Dermis lymphatic vessel endothelial cell (primary cell): Measurements from ENCODE around the gene DHRS4. TPM values are rescaled to one million over a fixed set of nuclear protein-coding genes. Genes with fewer than 3 reads are reported as not detected.

Experiments used
- total RNA-seq: library from RNA; depleted of rRNA; stranded (reverse); fragments of >200 nt; gene quantifications from 2 replicates; pipeline ENCODE4 v1.2.1, GENCODE V29; 2014

The DHRS4 gene
- 48.3 and 59.6 TPM in 2 replicates for total RNA-seq

DNA sequence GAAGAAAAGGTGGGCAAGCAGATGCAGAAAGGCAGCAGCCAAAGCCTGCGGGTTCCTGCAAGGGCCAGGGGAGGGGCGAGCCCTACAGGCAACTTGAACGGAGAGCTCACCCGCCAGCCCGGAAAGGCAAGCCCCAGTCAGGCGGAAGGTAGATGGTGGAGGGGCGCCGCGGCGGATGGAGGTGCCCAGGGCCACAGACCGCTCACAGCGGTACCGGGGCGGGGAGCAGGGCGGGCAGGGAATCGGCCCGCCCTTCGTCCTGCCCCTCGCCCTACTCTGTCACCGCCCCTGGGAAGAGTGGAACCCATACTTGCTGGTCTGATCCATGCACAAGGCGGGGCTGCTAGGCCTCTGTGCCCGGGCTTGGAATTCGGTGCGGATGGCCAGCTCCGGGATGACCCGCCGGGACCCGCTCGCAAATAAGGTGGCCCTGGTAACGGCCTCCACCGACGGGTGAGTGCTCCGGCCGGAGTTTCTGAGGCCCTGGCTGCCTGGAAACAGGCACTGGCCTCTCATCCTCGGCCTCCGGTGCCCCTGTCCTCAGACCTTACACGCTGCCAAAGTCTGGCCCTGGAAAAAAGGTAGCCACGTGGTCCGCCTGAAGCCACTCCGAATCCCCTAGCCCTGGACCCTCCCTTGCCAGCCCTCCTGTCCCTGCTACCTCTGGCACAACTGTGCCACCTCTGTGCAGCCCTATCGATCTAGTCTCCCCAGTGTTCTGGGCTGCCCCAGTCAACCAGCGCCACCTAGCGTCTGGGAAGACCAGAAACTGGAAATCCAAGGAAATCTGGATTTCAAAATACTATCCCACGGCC, at the start of gene DHRS4:
DHRS4 (plus strand) TSS at position 307 of the 815 bp plus-strand sequence; CDS start at position 326, 19 bp downstream.

GRCh38 chr14:23988607-23989363, 35.2 kb downstream of the DHRS4 start, which contains the start of gene DHRS4L2:
Gene DHRS4L2, plus strand, starts transcription at chr14:23988929. Its CDS starts 19 bp downstream, at chr14:23988948.

Other genes with a start within 250 kb of the DHRS4 start
- gene DHRS4L2, start 35.2 kb downstream of the DHRS4 start, total RNA-seq = 12.1 and 14.8 TPM in 2 replicates
- gene CARMIL3, start 98.2 kb downstream of the DHRS4 start, total RNA-seq = under 0.01 TPM in 1 of 2 replicates, not detected in the other
- gene CPNE6, start 117.8 kb downstream of the DHRS4 start, total RNA-seq = not detected in 2 replicates
- 6.7 and 9.0 TPM in 2 replicates for gene PCK2, start 140.5 kb downstream of the DHRS4 start, total RNA-seq
- gene DCAF11, start 161.0 kb downstream of the DHRS4 start, total RNA-seq = 65.9 and 89.1 TPM in 2 replicates
- gene NRL, start 161.2 kb downstream of the DHRS4 start, total RNA-seq = 0.69 and 2.2 TPM in 2 replicates
- gene FITM1, start 176.9 kb downstream of the DHRS4 start, total RNA-seq = 0.34 and 0.76 TPM in 2 replicates
- 142 and 144 TPM in 2 replicates for gene PSME1, start 182.4 kb downstream of the DHRS4 start, total RNA-seq
- gene EMC9, start 187.8 kb downstream of the DHRS4 start, total RNA-seq = 15.4 and 15.8 TPM in 2 replicates
- gene PSME2, start 192.8 kb downstream of the DHRS4 start, total RNA-seq = 109 and 142 TPM in 2 replicates
- gene RNF31, start 193.7 kb downstream of the DHRS4 start, total RNA-seq = 22.1 and 24.0 TPM in 2 replicates
- gene IRF9, start 207.5 kb downstream of the DHRS4 start, total RNA-seq = 43.9 and 55.4 TPM in 2 replicates
- 0.87 and 1.3 TPM in 2 replicates for gene REC8, start 218.3 kb downstream of the DHRS4 start, total RNA-seq
- gene IPO4, start 235.0 kb downstream of the DHRS4 start, total RNA-seq = 19.3 and 31.5 TPM in 2 replicates
- 39.6 and 58.0 TPM in 2 replicates for gene TM9SF1, start 241.7 kb downstream of the DHRS4 start, total RNA-seq